Kidney tubule cell (primary cell): ENCODE results near the gene SH3YL1.

Experiments used
- DNase-seq: peaks from one replicate; pipeline ENCODE4 v3.0.0-alpha.2; 2018; ENCODE audit warnings: low spot score

The SH3YL1 gene

DNA sequence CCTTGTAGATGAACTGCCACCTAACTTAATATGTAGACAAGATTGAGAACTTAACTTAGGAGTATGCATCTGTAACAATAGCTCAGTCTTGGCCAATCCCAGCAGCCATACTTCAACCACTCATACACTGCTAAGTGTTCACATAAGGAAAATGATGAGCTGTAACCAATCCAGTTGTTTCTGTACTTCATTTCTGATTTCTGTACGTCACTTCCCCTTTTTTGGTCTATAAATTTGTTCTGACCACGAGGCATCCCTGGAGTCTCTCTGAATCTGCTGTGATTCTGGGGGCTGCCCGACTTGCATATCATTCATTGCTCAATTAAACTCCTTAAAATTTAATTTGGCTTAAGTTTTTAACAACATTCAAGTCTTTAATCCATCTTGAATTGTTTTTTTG lies 6.4 kb downstream of the SH3YL1 start:
- no peak for DNase-seq

DNA sequence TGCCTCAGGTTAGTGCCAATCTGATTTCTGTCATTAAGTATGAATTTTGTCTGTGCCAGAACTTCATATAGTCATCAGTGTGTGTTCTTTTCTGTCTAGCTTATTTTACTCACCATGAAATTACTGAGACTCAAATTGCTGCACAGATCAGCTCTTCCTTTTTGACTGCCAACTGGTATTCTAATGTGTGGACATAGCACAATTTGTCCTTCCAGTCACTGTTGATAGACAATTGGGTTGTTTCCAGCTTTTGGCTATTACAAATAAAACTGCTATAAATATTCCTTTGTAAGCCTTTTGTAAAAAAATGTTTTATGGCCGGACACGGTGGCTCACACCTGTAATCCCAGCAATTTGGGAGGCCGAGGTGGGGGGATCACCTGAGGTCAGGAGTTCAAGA lies 7.7 kb downstream of the SH3YL1 start:
- DNase-seq = no peak

DNA sequence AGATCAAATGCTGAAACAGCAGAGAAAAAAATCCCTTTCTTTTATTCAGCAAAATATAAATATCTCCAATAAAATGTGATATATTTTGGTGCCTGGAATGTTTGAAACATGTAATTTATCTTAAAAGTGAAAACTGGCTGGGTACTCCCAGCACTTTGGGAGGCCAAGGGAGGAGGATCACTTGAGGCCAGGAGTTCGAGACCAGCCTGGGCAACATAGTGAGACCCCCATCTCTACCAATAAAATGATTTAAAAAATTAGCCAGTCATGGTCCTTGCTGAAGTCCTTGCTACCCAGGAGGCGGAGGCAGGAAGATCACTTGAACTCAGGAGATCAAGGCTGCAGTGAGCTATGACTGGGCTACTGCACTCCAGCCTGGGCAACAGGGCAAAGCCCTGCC lies 8.6 kb downstream of the SH3YL1 start:
- DNase-seq = no peak

DNA sequence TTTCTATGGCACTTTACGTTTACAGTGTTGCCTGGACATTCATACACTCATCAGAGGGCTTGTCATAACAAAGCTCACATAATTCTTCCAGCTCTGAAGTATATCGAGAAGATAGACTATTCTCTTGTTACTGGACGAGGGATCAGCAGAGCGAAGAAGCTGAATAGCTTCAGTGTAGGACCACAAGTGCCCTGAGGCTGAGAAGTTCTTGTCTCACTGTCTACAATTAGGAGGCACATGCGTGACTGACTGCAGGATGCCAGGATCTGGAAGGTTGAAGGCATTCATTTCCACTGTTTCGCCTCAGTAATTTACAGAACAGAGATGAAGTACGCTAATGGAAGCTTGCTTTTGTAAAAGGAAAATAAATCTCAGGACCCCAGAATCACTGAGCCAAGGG lies 9.6 kb downstream of the SH3YL1 start:
- peak; percentile 40 for DNase-seq

DNA sequence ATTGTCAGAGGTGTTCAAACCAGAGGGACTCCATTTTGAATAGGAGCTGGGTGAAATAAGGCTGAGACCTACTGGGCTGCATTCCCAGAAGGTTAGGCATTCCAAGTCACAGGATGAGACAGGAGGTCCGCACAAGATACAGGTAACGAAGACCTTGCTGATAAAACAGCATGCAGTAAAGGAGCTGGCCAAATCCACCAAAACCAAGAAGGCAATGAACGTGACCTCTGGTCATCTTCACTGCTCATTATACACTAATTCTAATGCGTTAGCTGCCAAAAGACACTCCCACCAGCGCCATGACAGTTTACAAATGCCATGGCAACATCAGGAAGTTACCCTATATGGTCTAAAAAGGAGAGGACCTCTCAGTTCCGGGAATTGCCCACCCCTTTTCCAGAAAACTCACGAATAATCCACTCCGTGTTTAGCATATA lies 10.6 kb downstream of the SH3YL1 start:
- no peak for DNase-seq

DNA sequence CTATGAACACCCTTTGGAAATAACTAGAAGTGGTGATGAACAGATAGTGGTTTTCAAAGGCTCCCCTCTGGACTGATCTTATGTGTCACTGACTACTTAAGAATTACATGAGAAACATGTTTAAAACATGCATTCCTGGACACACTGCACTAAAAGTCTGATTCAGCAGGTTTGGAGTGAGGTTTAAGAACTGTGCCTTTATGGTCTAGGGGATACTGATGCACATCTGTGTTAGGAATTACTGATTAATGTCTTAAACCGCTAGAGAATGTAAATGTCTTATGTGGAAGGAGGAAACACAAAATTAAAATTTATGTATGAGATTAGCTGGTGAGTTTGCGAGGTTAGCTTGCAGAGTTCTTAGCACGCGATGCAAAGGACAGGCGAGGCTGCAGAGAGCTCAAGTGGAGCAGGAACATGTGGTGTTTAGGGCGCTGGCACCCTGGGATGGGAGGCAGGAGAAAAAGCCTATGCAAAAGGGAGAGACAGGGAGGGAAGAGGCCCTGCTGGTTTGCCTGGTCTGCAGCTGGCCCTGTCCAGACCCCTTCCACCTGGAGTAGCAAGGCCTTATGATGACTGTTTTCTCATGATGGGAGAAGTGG lies 11.7 kb downstream of the SH3YL1 start:
- DNase-seq = no peak

DNA sequence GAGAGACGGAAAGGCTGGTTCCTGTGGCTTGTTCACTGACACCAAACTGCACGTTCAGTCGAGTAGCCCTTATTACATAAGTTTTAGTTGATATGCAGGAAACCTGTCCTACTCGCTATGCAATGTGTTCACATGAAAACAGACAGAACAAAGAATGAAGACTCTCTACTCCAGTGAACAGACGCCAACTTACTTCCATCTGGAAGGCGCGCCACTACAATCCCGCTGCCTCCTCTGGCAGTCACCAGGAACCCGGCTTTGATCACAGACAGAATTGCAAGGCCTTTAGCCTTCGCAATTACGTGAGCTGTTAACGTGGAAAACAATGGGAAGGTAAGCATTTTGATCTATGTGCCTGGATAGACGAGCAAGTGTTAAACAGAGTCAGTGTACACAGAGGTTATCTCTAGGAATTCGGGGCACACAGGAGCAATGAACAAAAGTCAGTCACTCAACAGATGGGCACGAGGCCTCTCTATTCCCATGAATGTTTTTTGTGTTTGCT lies 14.2 kb downstream of the SH3YL1 start:
- no peak for DNase-seq

DNA sequence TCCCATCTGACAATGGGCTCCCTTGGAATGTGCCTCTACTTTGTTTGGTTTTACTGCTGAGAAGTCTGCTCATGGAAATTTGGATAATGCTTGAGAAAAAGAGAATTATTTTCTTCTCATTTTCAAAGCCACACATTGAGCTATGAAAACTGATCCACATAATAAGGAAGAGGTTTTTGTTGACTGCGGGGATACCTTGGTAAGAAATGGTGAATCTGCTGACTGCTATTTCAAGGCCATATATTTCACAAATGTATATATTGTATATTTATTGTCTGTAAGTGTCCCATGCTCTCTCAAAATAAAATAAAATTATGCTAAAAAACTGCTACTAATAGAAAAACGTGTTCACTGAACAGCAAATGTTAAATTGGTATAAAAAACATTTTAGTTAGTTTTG lies 15.1 kb downstream of the SH3YL1 start:
- no peak for DNase-seq

DNA sequence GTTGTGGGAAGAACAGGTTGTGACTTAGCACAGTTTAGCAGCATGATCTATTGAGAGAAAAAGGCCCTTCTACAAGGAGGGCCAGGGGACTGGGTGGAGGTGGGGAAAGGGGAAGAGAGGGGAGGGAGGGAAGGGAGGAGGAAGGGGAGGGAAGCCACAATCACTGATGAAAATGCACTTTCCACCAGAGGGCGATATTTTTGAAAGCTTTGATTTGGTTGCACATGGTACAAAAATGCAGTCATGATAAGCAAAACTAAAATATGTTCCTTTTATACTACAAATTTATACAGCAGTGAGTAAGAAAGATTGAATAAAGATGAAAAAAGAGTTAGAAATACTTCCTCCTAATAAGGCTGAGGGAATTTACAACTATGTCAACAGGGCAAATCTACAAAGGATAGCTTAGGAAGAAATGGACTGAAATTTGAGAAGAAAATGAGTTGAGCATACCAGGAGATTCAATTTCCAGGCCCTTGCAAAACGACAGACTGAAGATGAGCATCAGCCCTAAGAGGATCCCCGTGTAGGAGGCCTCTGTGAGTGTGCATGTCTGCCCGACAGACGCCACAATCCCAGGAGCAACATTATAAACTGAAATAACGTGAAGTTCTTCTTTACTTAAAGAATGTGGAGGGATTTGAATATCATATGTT lies 17.2 kb downstream of the SH3YL1 start:
- peak; percentile 55 for DNase-seq

DNA sequence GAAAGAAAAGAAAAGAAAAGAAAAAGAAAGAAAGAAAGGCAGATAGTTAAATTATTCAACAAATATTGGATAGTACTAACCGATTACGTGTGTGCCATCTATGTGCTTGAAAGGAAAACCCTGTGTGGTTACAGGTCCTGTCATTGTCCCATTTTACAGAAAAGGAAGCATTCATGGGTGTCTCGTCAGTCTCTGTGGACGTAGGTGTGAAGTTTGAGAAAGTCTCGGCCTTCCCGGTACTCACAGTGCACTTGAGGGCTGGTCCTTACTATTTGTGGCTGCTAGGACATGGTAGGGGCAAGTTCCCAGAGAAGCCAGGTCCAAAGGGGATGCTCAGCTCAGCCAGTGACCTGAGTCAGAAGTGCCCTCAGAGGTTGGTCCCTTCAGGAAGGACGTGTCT lies 19.3 kb downstream of the SH3YL1 start:
- no peak for DNase-seq

DNA sequence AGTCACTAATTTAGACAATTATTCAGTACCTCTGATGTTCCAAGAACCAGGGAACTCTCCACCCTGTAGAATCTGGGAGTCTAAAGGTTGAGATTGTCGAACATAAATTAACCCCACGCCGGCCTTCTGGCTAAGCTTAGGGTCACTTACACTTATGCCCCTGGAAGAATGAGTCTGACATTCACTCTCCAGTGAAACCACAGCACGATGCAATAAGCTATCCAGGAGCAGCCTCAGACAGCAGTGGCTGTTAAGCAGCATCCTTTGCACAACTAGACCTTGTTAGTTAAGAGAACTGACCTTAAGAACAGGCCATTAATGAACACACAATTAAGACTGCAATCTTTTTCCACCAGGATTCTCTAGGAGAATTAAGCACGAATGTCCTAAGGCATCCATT lies 25.0 kb downstream of the SH3YL1 start:
- DNase-seq = no peak

DNA sequence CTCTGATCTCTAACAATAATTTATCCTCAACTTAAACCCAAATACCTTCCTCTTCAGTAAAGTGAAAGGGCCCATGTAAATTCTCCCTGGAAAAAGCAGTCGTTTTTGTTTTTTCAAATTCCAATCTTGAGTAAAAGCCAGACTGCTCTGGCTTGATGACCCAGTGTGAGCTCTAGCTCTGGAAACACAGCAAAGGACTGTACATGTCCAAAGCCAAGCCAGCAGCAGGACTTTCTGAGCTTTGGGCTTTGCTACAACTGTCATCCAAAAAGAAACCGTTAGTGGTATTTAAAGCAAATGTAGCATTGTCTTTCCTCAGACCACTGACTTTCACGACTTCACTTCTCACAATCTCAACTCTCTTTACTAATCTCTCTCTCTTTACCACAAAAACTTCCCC lies 25.4 kb downstream of the SH3YL1 start:
- DNase-seq = no peak

DNA sequence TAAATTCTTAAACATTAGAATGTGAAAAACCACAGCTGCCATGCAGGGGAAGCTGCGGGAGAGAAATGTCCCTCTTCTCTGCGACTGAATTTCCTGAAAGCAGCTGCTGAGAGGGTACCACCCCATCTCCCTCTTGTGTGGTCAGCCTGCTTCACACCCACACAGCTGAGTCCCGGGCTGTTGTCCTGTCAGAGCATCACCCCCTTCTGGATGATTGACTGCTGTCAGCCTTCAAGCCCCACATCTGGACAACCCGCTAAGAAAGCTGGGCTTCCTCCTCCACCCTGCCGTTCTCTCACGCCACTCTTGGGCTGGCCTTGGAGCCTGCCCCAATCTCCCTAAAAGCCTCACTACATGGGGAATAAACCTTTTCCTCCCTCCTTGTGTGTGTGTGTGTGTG lies 26.0 kb downstream of the SH3YL1 start:
- no peak for DNase-seq

DNA sequence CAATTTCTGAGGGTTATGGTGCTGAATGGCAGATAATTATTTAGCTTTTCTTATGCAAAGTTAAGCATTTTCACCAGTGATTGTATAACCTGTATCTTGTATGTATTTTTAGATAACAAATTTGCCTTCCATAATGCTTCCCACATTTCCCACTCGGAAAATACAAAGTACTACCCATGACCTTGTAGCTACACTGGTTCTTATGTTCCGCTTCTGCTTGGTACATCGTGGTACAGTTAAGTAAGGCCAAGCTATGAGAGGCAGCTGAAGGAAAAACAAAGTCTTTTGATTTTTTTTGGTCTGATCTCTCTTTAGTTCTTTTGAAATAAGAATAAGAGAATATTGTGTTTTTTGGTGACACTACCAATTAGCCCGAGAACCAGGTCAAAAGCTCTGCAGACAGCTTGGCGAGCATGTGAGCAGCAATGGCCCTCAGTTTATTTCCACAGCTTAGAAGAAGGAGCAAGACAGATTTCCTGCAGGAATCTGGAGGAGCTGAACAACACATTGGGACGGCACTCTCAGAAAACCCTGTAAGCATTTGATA lies 26.8 kb downstream of the SH3YL1 start:
- no peak for DNase-seq

DNA sequence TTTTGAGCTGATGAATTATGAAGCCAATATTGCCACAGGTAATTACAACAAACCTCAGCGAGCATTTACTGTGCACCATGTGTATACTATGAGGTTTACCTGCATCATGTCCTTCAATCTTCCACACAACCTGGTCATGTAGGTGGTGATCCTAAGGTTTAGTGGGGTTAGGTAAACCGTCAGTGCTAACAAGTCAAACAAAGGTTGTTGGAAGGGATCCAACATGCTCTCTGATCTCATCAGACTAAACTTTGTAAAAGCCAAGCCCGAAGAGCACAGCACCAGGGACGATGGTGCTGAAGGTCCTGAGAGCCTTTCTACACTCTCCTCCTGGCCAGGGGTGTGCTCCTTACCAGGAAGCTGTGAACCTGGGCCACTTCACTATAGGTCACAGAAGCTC lies 29.4 kb downstream of the SH3YL1 start:
- no peak for DNase-seq

DNA sequence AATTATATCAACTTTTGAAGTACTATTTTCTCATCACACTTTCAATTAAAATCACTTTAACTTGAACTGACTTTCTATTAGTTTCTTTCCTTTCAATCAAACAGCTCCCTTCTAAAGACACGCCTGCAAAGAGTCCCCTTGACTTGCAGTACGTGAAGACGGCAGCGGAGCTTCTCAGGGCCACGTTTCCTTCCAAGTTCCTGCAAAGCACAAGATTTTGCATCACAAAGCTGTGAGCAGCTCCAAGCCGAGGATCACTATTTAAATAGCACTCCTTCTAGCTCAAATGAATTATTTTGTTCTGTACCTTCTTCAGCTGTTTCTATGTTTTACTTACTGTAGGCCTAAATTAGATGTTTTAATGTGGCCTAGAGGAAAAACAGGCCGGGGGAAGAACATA lies 30.8 kb downstream of the SH3YL1 start:
- DNase-seq = no peak

DNA sequence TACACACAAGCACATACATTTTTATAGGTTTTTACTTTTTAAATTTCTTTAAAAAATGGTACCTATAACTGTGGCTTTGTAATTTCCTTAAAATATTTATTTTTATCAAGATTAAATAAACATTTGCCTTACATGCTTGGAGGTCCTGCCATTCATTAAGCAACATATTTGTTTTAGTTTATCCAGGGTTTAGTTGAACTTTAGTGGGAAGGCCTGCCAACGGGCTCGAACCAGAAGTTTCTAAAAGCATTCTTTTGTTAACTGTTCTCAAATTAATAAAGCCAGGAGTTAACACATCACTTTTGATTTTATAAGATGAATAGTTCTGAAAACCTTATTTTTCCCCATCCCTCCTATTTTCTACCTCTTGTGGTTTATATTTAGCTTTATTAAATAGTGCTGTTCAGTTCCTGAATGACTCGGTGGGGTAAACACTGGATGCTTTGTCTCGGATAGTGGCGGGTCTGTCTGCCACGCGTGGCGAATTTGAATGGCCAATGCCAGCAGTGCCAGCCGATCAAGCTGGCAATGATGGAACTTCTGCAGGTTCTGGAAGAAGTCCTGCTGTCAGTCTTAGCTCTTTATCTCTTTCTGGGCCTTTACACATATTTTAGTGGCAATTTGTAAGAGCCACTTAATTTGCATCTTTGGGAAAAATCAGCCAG lies 32.2 kb downstream of the SH3YL1 start:
- DNase-seq = no peak

DNA sequence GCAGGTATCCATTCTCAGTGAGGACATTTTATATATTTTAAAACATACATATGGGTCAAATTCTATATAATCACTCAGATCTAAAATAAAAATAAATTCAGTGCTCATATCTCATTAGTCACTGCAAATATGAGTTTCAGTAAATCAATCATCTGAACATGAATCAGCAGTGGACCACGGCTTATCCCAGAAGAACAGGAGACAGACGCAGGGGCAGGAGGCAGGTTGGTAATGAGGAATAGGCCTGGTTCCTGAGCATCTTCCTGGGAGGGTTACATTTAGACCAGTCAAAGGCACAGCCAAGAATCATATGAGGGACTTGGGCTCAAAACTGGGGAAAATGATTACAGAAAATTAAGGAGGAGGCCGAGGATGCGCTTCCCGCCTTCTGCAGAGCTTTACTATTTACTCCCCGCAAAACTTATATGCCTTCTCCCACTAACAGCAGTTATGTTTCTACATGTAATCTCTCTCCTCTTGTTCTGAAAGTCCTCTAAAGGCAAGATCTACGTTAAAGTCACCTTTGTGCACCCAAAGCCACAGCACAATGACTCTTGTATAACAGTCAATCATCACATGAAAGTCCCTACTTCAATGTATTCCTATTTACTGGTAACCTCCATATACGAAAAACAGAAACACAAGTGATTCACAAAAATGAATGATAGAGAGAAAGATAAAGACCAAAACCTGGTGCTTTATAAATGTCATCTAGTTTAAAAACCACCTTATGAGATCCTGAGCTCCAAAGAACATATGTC lies 35.1 kb downstream of the SH3YL1 start:
- DNase-seq = no peak

DNA sequence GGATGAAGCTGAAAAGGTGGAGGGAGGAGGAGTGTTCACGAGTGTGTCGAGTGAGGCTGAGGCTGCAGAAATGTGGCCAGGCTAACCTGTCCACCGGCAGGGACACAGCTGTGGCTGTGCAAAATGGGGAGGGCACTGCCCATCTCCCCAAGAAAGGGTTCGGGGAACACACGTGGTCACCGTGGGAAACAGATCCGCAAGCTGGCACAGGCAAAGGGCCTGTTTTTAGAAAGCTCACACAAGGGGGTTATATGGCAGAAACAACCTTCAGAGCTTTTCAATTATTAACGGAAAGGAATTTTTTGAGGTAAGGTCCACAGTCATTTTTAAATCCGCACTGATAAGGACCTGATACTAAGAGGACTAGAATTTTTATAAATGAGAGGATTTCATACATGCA lies 35.7 kb downstream of the SH3YL1 start:
- DNase-seq = no peak

DNA sequence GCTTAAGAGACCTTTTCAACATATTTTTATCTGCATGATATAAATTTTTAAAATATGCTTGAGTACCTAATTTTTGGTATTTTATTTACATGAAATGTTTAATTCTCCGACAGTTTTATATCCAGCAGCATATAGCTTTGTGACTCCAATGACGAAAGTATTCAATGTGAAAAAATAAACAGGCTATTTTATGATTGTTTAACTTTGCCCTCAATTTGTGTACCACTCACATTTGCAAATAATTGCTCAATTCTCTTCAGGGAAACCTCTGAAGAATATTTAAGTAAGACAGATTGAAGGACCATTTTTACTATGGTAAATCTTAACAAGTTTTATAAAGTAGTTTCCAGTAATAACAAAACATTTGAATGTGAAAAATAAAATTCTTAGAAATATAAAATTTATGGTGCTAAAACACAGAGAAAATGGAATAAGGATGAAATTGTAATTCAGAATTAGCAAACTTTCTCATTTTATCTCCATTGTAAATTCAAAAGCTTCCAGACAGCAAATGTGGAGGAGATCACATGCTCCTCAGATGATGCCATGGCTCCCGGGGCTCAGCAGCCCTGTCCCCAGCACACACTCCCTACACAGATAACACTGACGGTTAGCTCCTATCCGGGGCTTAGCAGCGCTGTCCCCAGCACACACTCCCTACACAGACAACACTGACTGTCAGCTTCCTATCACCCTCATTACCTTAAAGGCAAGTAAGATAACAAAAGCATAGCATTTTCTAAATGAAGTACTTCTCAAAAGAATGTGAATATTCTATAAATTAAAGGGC lies 39.7 kb downstream of the SH3YL1 start:
- no peak for DNase-seq

DNA sequence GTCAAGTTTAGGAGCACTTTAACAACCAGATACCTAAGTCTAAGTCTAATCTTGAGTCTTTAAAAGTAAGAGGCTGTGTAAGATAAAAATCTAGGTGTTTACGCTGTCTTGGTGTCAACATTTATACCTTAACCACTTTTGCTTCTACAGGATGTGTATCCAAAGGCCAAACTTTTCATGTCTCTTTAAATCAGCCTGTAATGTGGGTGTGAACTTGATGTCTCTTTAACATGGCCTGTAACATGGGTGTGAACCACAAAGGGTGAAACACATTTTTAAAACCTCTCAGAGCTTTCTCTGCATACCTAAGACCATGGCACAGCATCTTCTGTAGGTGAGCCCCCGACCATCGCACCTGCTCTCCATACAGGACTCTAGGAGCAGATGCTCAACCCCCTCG lies 40.4 kb downstream of the SH3YL1 start:
- DNase-seq = no peak

DNA sequence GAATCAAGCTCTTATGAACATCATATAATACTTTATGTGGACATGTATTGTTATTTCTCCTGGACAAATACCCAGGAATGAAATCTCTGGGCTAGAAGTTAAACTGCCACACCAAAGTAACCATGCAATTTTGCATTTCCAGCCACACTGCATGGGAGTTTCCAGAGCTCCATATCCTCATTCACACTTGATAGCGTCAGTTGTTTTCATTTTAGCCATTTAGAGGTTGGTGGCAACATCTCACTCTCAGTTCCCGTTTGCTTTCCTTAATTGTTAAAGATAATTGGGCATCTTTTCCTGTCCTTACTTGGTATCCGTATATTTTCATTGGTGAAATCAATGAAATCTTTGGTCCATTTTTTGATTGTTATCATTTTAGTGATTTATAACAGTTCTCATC lies 47.8 kb downstream of the SH3YL1 start:
- no peak for DNase-seq
